ENCODE results near the gene KLF15. TPM values are rescaled to one million over a fixed set of nuclear protein-coding genes. Genes with fewer than 3 reads are reported as not detected.

KLF15 gene
- total RNA-seq (2022; extraction: Qiagen RNA extraction): 0.42 to 0.56 TPM (median 0.43 TPM) in 5 replicates

DNA sequence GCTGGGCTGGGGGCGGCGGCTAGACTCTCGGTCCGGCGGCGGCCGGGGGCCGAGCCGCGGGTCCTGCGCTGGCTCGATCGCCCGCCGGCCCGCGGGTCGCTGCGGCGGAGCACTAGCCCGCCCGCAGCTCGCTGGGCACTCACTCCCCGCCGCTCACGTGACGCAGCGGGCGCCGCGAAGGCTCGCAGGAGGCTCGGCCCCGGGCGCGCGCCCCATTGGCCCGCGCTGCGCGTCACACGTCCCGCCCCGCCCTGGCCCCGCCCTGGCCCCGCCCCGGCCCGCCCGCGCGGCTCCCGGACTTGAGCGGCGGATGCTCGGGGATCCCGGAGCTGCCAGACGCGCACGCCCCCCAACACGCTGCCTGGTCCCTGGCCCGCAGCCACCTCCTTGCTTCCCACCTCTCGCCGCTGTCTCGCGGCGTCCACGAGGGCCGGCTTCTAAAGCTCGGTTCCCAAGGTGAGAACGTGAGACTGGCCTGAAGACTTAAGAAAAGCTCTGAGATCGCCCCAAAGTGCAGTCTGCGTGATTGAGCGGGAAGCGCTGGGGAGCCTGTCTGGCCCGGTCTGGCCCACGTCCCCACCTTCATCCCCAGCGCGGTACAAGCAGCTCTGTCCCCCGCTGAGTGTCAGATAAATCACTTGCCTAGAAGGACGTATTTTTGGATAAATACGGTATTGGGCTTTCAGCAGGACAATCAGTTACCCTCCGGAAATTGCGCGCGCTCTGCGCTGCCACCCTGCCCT, at the start of gene KLF15:
TSS of gene KLF15 (minus strand) at position 114 of the 743 bp plus-strand sequence. CDS start 4,486 bp downstream, outside the sequence.

DNA sequence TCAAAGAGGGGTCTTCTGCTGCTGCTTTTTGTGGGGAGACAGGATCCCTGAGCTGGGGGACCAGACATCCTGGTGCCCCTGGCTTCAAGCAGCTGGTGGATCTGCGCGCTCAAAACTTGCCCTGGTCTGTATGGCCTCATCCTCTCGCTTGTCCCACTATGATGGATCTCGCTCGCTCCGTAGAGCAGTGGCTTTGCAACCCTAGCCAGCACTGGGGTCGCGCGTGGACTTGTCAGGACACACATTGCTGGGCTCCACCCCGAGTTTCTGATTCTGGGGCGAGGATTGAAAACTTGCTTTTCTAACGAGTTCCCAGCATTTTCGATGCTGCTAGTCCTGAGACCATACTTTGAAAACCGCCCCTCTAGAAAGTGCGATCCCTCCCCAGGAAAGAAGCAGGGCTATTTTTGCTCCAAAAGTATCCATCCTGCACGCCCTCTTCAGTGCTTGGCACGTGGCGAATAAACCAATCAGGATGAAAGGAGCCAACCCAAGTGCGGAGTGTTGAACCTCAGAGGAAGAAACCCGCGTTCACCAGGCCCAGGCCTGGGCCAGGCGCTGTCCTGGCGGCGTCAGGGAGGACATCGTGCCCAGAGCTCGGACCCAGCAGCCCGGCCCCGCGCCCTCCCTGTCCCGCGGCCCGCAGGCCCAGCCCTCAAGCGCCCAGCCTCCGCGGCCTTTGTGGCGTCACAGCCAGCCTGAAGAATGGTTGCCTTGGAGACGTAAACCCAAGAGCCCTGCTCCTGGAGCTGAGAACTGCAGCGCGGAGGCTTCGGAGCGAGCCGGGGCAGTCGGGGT, 37.2 kb upstream of the KLF15 start, which contains the start of gene CFAP100:
TSS of gene CFAP100 (plus strand) at position 731 of the 798 bp plus-strand sequence. CDS start 1,092 bp downstream, outside the sequence.

Other genes starting within 250 kb of the KLF15 start
- gene ALDH1L1, start 176.8 kb downstream of the KLF15 start, total RNA-seq (2022; extraction: Qiagen RNA extraction): 0.14 to 0.76 TPM (median 0.39 TPM) in 5 replicates
- not detected in 5 replicates for gene CFAP100, start 37.5 kb upstream of the KLF15 start, total RNA-seq (2022; extraction: Qiagen RNA extraction)
- 6.8 to 9.0 TPM (median 8.4 TPM) in 5 replicates for gene ZXDC, start 118.5 kb upstream of the KLF15 start, total RNA-seq (2022; extraction: Qiagen RNA extraction)
- gene UROC1, start 160.4 kb upstream of the KLF15 start, total RNA-seq (2022; extraction: Qiagen RNA extraction): not detected in 5 replicates
- gene CHST13, start 166.7 kb upstream of the KLF15 start, total RNA-seq (2022; extraction: Qiagen RNA extraction): 0.40 to 1.3 TPM (median 0.85 TPM) in 5 replicates
- gene C3orf22, start 201.5 kb upstream of the KLF15 start, total RNA-seq (2022; extraction: Qiagen RNA extraction): not detected in 5 replicates

Measured in A549 treated with Mapracorat at 1 μM for 4 hours (cell line).